OCI-LY3 (cell line): ENCODE data around the gene GPR89A.
"Not testable (repeated sequence)": the region's sequence is repeated elsewhere in the genome, so short reads cannot be mapped to it uniquely, and the experiment has no call there.

Source experiments
- H2AFZ ChIP-seq: fragments of 200-600, 300-600 bp; shearing (Covaris generic); 2 replicates; pipeline ENCODE4 v1.6.0; 2014; ENCODE audit warnings: antibody characterized with exemption, low read depth, low read length
- H3K27ac ChIP-seq: fragments of 200-600, 300-600 bp; sonication (generic); 2 replicates; pipeline ENCODE4 v1.5.1; 2014; ENCODE audit warnings: mild to moderate bottlenecking, low read length, moderate library complexity, mixed read lengths
- H3K27me3 ChIP-seq: fragments of 200-600, 300-600 bp; sonication (generic); 2 replicates; pipeline ENCODE4 v1.6.1; 2014; ENCODE audit warnings: low read depth, low read length, mixed read lengths
- H3K36me3 ChIP-seq: fragments of 200-600, 300-600 bp; sonication (generic); replicated peaks from 2 replicates; pipeline ENCODE3; 2014; ENCODE audit warnings: low read depth, low read length, mixed read lengths
- H3K4me1 ChIP-seq: fragments of 300-600, 200-600 bp; sonication (generic); 2 replicates; pipeline ENCODE4 v1.6.1; 2014; ENCODE audit warnings: low read length, mixed read lengths
- H3K4me2 ChIP-seq: fragments of 200-600, 300-600 bp; sonication (generic); 2 replicates; pipeline ENCODE4 v1.6.1; 2014; ENCODE audit warnings: low read length, mixed read lengths
- H3K4me3 ChIP-seq: fragments of 300-600, 200-600 bp; sonication (generic); 2 replicates; pipeline ENCODE4 v1.5.1; 2014; ENCODE audit warnings: antibody characterized with exemption, mild to moderate bottlenecking, low read length, moderate library complexity
- H3K79me2 ChIP-seq: fragments of 300-600, 200-600 bp; shearing (Covaris generic); 2 replicates; pipeline ENCODE4 v1.6.1; 2014; ENCODE audit warnings: mild to moderate bottlenecking, low read length, mixed read lengths
- H3K9ac ChIP-seq: fragments of 300-600, 200-600 bp; shearing (Covaris generic); 2 replicates; pipeline ENCODE4 v1.6.0; 2014; ENCODE audit warnings: mild to moderate bottlenecking, low read length, moderate library complexity
- H3K9me3 ChIP-seq: fragments of 200-600, 300-600 bp; shearing (Covaris generic); 2 replicates; pipeline ENCODE4 v1.6.1; 2014; ENCODE audit warnings: low read length, mixed read lengths; ENCODE audit not compliant: insufficient read depth
- H4K20me1 ChIP-seq: fragments of 200-600, 300-600 bp; sonication (generic); 2 replicates; pipeline ENCODE4 v1.6.1; 2016; ENCODE audit warnings: low read length, mixed read lengths; ENCODE audit not compliant: insufficient read depth
- EZH2phosphoT487 ChIP-seq: fragments of 200-600 bp; shearing (Covaris generic); IDR thresholded peaks from 2 replicates; pipeline ENCODE4 v1.6.1; 2018; ENCODE audit warnings: antibody characterized with exemption, mixed run types, low read depth
- TF ChIP-seq, protein P1 (sequence below): fragments of 200-600, 300-600 bp; sonication (generic); IDR thresholded peaks from 2 replicates; pipeline ENCODE4 v1.5.1; 2014; ENCODE audit warnings: antibody characterized with exemption, low read length, low read depth

The GPR89A gene

DNA sequence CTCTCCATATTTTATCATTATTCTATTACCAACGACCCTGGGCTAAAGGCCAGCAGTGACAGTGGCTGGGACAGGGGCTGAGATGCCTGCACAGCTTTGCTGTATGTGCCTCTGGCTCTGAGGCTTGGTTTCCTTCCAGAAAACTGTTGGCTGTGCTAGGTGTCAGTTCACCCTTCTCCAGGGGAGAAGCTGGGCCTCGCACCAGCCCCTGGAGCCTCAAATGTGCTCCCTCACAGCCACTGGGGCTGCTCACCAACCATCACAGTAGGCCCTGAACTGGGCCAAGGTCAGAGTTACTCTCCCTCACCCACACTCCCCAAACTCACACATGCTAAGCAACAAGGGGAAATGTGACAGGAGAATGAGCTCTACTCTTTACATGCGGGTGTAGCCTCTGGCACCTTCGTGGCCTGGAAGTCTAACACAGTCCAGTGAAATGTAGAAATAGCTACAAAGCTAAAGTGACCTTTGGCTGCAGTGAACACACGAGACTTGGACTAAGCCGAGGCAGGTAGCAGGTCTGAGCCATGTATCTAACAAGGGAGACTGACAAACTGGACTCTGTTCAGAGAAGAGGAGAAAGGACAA lies 106.8 kb downstream of the GPR89A start:
- Histone ChIP-seq H3K4me1 (peaks cover 5% of the 10 kb centered on the region), H3K27ac (no peak overlapping the region), H3K36me3 (no peaks in the 10 kb centered on the region), H3K79me2 (no peaks in the 10 kb centered on the region), H3K9ac (no peak overlapping the region), H3K4me3 (no peak overlapping the region), H4K20me1 (no peaks in the 10 kb centered on the region), H3K27me3 (peaks cover 3% of the 10 kb centered on the region), H3K4me2 (no peak overlapping the region), H3K9me3 (no peaks in the 10 kb centered on the region), H2AFZ (no peak overlapping the region)
- TF ChIP-seq, protein P1, sequence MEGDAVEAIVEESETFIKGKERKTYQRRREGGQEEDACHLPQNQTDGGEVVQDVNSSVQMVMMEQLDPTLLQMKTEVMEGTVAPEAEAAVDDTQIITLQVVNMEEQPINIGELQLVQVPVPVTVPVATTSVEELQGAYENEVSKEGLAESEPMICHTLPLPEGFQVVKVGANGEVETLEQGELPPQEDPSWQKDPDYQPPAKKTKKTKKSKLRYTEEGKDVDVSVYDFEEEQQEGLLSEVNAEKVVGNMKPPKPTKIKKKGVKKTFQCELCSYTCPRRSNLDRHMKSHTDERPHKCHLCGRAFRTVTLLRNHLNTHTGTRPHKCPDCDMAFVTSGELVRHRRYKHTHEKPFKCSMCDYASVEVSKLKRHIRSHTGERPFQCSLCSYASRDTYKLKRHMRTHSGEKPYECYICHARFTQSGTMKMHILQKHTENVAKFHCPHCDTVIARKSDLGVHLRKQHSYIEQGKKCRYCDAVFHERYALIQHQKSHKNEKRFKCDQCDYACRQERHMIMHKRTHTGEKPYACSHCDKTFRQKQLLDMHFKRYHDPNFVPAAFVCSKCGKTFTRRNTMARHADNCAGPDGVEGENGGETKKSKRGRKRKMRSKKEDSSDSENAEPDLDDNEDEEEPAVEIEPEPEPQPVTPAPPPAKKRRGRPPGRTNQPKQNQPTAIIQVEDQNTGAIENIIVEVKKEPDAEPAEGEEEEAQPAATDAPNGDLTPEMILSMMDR: no peak
- TF ChIP-seq EZH2phosphoT487: no peak

DNA sequence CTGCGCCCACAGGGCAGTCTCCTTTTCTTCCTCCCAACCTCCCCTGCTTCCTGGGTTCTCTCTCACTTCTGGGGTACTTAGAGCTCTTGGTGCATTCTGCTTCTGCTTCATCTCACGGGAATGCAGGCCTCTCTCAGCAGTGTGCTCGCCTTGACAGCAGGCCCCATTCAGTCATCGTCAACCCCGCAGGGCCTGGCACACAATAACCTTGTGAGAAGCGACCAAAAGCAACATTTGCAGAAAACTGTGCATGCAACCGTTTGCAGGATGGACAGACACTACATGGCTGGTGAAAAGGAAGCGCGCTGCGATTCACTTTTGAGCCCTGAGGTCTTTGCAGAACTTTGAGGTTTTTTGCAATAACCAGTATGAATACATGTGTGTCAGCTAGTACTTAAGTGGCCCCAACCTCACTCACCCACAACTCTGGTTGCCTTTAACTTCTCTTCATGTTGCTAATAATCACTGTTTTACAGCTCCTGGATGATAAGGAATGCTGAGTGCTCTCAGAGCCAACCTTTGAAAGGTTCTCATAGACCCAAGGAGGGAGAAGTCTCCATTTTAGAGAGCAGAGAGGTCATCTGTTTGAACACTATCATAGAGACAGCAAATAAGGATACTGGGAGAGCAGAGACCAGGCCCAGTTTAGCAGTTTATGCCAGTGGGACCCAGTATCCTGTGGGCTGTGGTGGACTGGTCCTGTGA lies 109.0 kb downstream of the GPR89A start:
- no peak overlapping the region for H2AFZ ChIP-seq
- no peak overlapping the region for H3K9ac ChIP-seq

DNA sequence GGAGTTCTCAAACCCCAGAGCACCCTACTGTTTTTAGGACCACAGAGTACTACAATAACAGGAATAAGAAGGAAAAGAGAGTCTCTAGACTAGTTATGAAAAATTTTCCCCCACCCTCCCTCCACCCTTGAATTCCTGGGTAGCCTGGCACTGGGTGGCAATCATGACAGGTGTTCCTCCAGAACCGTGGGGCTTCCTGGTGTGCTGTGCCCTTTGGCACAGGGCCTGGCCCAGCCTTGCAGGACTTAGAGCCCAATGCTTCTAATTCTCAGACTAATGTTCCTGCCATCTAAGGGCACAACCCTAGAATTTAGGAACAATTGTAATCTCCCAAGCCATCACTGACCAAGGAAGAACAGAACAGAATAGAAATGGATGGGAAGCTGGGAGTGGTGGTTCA lies 110.0 kb downstream of the GPR89A start:
- no peak overlapping the region for H2AFZ ChIP-seq
- no peak for TF ChIP-seq EZH2phosphoT487
- TF ChIP-seq, protein P1: no peak
- H3K4me3 ChIP-seq: no peak overlapping the region
- no peak overlapping the region for H3K4me2 ChIP-seq
- no peaks in the 10 kb centered on the region for H3K9me3 ChIP-seq
- H3K9ac ChIP-seq: no peak overlapping the region
- no peaks in the 10 kb centered on the region for H4K20me1 ChIP-seq
- no peaks in the 10 kb centered on the region for H3K36me3 ChIP-seq
- H3K27ac ChIP-seq: no peak overlapping the region
- H3K27me3 ChIP-seq: peaks cover 9% of the 10 kb centered on the region
- H3K4me1 ChIP-seq: peaks cover 5% of the 10 kb centered on the region
- no peaks in the 10 kb centered on the region for H3K79me2 ChIP-seq

More for the DNA sequence above, 109.0 kb downstream of the GPR89A start:
- no peaks in the 10 kb centered on the region for H3K36me3 ChIP-seq
- H3K27ac ChIP-seq: no peak overlapping the region
- H3K9me3 ChIP-seq: no peaks in the 10 kb centered on the region
- no peaks in the 10 kb centered on the region for H4K20me1 ChIP-seq
- no peak overlapping the region for H3K4me2 ChIP-seq
- no peaks in the 10 kb centered on the region for H3K79me2 ChIP-seq
- no peak for TF ChIP-seq EZH2phosphoT487
- TF ChIP-seq, protein P1: no peak
- H3K4me1 ChIP-seq: peaks cover 5% of the 10 kb centered on the region
- H3K4me3 ChIP-seq: no peak overlapping the region
- H3K27me3 ChIP-seq: peaks cover 9% of the 10 kb centered on the region

DNA sequence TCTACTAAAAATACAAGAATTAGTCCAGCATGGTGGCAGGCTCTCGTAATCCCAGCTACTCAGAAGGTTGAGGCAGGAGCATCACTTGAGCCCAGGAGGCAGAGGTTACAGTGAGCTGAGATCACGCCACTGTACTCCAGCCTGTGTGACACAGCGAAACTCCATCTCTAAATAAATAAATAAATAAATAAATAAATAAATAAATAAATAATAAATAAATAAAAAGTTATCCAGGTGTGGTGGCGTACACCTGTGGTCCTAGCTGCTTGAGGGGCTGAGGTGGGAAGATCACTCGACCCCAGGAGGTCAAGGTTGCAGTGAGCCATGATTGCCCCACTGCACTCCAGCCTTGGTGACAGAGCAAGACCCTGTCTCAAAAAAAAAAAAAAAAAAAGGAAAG lies 110.7 kb downstream of the GPR89A start:
- H3K9ac ChIP-seq, H3K4me1 ChIP-seq, H3K4me2 ChIP-seq, H3K27me3 ChIP-seq, H3K36me3 ChIP-seq, H3K4me3 ChIP-seq, H4K20me1 ChIP-seq, H2AFZ ChIP-seq, H3K79me2 ChIP-seq, H3K27ac ChIP-seq, H3K9me3 ChIP-seq: not testable (repeated sequence)
